ENCODE results near the gene FOXC1.

DNA sequence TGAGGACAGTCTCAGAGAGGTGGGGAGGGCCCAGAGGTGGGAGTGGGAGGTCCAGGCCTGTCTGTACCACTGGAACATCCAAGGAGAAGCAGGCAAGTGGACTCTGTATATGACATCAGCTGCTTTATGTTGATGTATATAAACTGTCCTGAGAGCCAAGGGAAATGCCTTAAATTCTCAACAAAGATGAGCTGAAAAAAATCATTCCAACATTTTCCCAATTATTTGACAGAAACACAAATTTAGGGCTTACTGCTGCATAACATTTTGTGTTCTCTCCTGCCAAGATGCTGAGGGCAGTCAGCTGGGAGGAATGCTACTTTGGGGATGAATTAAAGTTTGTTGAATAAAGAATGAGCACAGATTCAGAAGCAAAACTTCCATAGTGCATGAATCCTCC lies 52.8 kb downstream of the FOXC1 start:
- TF ChIP-seq, protein P1, sequence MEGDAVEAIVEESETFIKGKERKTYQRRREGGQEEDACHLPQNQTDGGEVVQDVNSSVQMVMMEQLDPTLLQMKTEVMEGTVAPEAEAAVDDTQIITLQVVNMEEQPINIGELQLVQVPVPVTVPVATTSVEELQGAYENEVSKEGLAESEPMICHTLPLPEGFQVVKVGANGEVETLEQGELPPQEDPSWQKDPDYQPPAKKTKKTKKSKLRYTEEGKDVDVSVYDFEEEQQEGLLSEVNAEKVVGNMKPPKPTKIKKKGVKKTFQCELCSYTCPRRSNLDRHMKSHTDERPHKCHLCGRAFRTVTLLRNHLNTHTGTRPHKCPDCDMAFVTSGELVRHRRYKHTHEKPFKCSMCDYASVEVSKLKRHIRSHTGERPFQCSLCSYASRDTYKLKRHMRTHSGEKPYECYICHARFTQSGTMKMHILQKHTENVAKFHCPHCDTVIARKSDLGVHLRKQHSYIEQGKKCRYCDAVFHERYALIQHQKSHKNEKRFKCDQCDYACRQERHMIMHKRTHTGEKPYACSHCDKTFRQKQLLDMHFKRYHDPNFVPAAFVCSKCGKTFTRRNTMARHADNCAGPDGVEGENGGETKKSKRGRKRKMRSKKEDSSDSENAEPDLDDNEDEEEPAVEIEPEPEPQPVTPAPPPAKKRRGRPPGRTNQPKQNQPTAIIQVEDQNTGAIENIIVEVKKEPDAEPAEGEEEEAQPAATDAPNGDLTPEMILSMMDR (IDR thresholded peaks at IDR 0.05): no peak
- TF ChIP-seq, protein P2, sequence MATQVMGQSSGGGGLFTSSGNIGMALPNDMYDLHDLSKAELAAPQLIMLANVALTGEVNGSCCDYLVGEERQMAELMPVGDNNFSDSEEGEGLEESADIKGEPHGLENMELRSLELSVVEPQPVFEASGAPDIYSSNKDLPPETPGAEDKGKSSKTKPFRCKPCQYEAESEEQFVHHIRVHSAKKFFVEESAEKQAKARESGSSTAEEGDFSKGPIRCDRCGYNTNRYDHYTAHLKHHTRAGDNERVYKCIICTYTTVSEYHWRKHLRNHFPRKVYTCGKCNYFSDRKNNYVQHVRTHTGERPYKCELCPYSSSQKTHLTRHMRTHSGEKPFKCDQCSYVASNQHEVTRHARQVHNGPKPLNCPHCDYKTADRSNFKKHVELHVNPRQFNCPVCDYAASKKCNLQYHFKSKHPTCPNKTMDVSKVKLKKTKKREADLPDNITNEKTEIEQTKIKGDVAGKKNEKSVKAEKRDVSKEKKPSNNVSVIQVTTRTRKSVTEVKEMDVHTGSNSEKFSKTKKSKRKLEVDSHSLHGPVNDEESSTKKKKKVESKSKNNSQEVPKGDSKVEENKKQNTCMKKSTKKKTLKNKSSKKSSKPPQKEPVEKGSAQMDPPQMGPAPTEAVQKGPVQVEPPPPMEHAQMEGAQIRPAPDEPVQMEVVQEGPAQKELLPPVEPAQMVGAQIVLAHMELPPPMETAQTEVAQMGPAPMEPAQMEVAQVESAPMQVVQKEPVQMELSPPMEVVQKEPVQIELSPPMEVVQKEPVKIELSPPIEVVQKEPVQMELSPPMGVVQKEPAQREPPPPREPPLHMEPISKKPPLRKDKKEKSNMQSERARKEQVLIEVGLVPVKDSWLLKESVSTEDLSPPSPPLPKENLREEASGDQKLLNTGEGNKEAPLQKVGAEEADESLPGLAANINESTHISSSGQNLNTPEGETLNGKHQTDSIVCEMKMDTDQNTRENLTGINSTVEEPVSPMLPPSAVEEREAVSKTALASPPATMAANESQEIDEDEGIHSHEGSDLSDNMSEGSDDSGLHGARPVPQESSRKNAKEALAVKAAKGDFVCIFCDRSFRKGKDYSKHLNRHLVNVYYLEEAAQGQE (IDR thresholded peaks at IDR 0.05; ENCODE audit: insufficient read depth in 1 of 2, low read depth in 2 of 2, low read length in 1 of 2): no peak

Data from Panc1 (cell line).